Osteoblast (primary cell): Measurements from ENCODE around the gene TSPYL1. TPM values are rescaled to one million over a fixed set of nuclear protein-coding genes. Genes with fewer than 3 reads are reported as not detected.
A peak's percentile ranks its signal among the peaks of the same experiment; 100 is the strongest.

Experiments
- DNase-seq: peaks from one replicate; pipeline ENCODE4 v3.0.0; 2011; ENCODE audit warnings: low spot score, mixed read lengths; ENCODE audit not compliant: insufficient read length; ENCODE audit errors: missing footprints
- H2AFZ ChIP-seq: 2 replicates; pipeline ENCODE4 v1.6.0; 2011; ENCODE audit warnings: mild to moderate bottlenecking, low read length
- H3K27ac ChIP-seq: 2 replicates; pipeline ENCODE4 v1.5.1; 2011; ENCODE audit warnings: mild to moderate bottlenecking, low read depth, low read length, moderate library complexity
- H3K27me3 ChIP-seq: 2 replicates; pipeline ENCODE4 v1.6.0; 2012; ENCODE audit warnings: mild to moderate bottlenecking, control low read depth, inconsistent platforms, low read length, moderate library complexity; ENCODE audit not compliant: insufficient read depth
- H3K36me3 ChIP-seq: 2 replicates; pipeline ENCODE4 v1.5.1; 2011; ENCODE audit warnings: mild to moderate bottlenecking, low read length, control low read depth, moderate library complexity; ENCODE audit not compliant: insufficient read depth
- H3K4me1 ChIP-seq: 2 replicates; pipeline ENCODE4 v1.5.1; 2011; ENCODE audit warnings: mild to moderate bottlenecking, low read length, control low read depth, moderate library complexity; ENCODE audit not compliant: insufficient read depth
- H3K4me2 ChIP-seq: 2 replicates; pipeline ENCODE4 v1.6.0; 2011; ENCODE audit warnings: mild to moderate bottlenecking, low read length; ENCODE audit not compliant: insufficient read depth
- H3K4me3 ChIP-seq: fragments of 200-600 bp; sonication (generic); 3 replicates; pipeline ENCODE4 v1.5.1; 2012; ENCODE audit warnings: mild to moderate bottlenecking, low read length, inconsistent platforms; ENCODE audit not compliant: insufficient read depth
- H3K79me2 ChIP-seq: 2 replicates; pipeline ENCODE4 v1.6.0; 2012; ENCODE audit warnings: mild to moderate bottlenecking, low read length, control low read depth, inconsistent platforms; ENCODE audit not compliant: insufficient read depth
- H3K9me3 ChIP-seq: 2 replicates; pipeline ENCODE4 v1.5.1; 2011; ENCODE audit warnings: low read depth, low read length, control low read depth
- H4K20me1 ChIP-seq: 2 replicates; pipeline ENCODE4 v1.6.0; 2012; ENCODE audit warnings: mild to moderate bottlenecking, low read length, control low read depth; ENCODE audit not compliant: insufficient read depth
- CTCF ChIP-seq: IDR thresholded peaks from 2 replicates; pipeline ENCODE4 v1.5.1; 2011; ENCODE audit warnings: mild to moderate bottlenecking, low read depth, low read length, moderate library complexity; ENCODE audit errors: extremely low read depth
- total RNA-seq: library from RNA; depleted of rRNA; stranded (reverse); fragments of >200 nt; gene quantifications from 2 replicates; pipeline ENCODE4 v1.2.3, GENCODE V29; 2012

Gene TSPYL1
- total RNA-seq, 1 donor = 89.4 TPM

DNA sequence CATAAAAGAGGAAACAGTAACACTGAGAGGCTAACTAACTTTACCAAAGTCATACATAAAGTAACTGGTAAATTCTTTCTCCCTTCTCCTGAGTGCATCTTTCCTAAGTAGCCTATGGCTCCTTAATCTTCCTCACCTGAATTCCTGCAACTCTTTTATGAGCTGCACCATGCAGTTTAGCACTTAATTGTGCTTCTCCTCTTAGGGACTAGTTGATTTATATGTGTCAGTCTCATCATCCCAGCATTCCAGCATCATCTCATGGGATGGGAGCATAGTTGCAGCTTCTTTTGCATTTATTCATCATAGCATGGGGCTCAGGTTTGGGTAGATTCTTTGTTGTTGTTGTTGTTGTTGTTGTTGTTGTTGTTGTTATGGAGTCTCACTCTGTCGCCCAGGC lies 3.5 kb upstream of the TSPYL1 start:
- Histone ChIP-seq H3K4me3 (no peak overlapping the region), H3K4me1 (peaks cover 11% of the 10 kb centered on the region), H4K20me1 (peaks cover 9% of the 10 kb centered on the region), H3K9me3 (no peaks in the 10 kb centered on the region), H3K79me2 (peaks cover 20% of the 10 kb centered on the region), H3K27me3 (no peaks in the 10 kb centered on the region), H3K36me3 (peaks cover 3% of the 10 kb centered on the region), H3K27ac (no peak overlapping the region), H2AFZ (no peak overlapping the region), H3K4me2 (no peak overlapping the region)
- TF ChIP-seq CTCF = no peak
- DNase-seq = no peak

DNA sequence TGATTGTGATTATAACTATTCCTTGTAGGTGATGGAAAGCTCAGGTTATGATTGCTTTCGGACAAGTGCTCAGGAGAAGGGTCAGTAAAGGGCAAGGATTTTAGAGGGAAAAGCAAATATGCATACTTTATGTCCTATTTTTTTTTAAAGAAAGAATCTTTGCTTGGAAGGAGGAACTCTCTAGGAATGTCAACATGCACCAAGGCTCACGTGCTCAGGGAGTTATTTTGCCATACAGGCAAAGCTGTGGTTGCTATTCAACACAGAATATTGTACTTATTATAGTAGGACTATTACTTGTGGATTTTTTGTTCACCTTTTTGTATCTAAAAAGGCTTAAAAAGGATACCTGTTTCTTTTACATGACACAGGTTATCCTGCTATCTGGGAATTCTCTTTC lies 3.0 kb upstream of the TSPYL1 start:
- Histone ChIP-seq H2AFZ (no peak overlapping the region), H3K4me1 (peaks cover 15% of the 10 kb centered on the region), H3K36me3 (peaks cover 6% of the 10 kb centered on the region), H3K27ac (no peak overlapping the region), H4K20me1 (peaks cover 14% of the 10 kb centered on the region), H3K4me2 (no peak overlapping the region), H3K4me3 (no peak overlapping the region), H3K79me2 (peaks cover 25% of the 10 kb centered on the region), H3K27me3 (no peaks in the 10 kb centered on the region), H3K9me3 (no peaks in the 10 kb centered on the region)
- DNase-seq = no peak
- no peak for TF ChIP-seq CTCF

- H4K20me1 ChIP-seq = peaks cover 30% of the 10 kb centered on the region
- no peaks in the 10 kb centered on the region for H3K9me3 ChIP-seq
- H3K27me3 ChIP-seq = no peaks in the 10 kb centered on the region
- peaks cover 43% of the 10 kb centered on the region for H3K79me2 ChIP-seq
- peak overlapping the region; percentile 96 for H2AFZ ChIP-seq
- H3K36me3 ChIP-seq = peaks cover 6% of the 10 kb centered on the region
- peak overlapping the region; percentile 97 for H3K4me2 ChIP-seq
- H3K4me1 ChIP-seq = peaks cover 22% of the 10 kb centered on the region
- TF ChIP-seq CTCF = no peak
- peak overlapping the region; percentile 98 for H3K27ac ChIP-seq
- DNase-seq = no peak
- H3K4me3 ChIP-seq = peak overlapping the region; percentile 98
Measured at GRCh38 chr6:116280933-116281316, 1.2 kb upstream of the TSPYL1 start.

GRCh38 chr6:116280161-116280932 lies 617 bp upstream of the TSPYL1 start:
- TF ChIP-seq CTCF = no peak
- H3K4me2 ChIP-seq = peak overlapping the region; percentile 97
- H3K4me3 ChIP-seq = peak overlapping the region; percentile 98
- no peaks in the 10 kb centered on the region for H3K27me3 ChIP-seq
- peaks cover 6% of the 10 kb centered on the region for H3K36me3 ChIP-seq
- peak; percentile 22 for DNase-seq
- peaks cover 33% of the 10 kb centered on the region for H4K20me1 ChIP-seq
- H3K4me1 ChIP-seq = peaks cover 25% of the 10 kb centered on the region
- peak overlapping the region; percentile 98 for H3K27ac ChIP-seq
- H2AFZ ChIP-seq = peak overlapping the region; percentile 96
- H3K9me3 ChIP-seq = no peaks in the 10 kb centered on the region
- H3K79me2 ChIP-seq = peaks cover 49% of the 10 kb centered on the region
